ENCODE measurements around the gene NDUFA13.

DNA sequence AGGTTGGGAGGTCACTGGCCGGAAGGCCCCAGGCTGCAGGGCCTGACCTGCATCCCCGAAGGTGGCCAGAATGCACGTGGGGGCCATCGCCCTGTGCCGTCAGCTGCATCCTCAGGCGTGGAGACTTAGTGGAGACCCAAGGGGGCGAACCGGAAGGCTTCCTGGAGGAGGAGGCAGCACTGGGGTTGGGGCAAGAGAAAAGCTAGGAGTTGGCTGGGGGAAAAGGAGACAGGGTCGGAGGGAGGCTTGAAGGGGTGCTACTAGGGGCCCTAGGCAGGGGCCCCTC, 11.3 kb downstream of the NDUFA13 start:
- TF ChIP-seq, protein P1, sequence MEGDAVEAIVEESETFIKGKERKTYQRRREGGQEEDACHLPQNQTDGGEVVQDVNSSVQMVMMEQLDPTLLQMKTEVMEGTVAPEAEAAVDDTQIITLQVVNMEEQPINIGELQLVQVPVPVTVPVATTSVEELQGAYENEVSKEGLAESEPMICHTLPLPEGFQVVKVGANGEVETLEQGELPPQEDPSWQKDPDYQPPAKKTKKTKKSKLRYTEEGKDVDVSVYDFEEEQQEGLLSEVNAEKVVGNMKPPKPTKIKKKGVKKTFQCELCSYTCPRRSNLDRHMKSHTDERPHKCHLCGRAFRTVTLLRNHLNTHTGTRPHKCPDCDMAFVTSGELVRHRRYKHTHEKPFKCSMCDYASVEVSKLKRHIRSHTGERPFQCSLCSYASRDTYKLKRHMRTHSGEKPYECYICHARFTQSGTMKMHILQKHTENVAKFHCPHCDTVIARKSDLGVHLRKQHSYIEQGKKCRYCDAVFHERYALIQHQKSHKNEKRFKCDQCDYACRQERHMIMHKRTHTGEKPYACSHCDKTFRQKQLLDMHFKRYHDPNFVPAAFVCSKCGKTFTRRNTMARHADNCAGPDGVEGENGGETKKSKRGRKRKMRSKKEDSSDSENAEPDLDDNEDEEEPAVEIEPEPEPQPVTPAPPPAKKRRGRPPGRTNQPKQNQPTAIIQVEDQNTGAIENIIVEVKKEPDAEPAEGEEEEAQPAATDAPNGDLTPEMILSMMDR (IDR thresholded peaks at IDR 0.05; ENCODE audit: low read length), result no peak
- no peak for TF ChIP-seq EZH2 (IDR thresholded peaks at IDR 0.05; ENCODE audit: borderline replicate concordance, low read length)
